Measurements from ENCODE around the gene C1orf116.

C1orf116 gene

DNA sequence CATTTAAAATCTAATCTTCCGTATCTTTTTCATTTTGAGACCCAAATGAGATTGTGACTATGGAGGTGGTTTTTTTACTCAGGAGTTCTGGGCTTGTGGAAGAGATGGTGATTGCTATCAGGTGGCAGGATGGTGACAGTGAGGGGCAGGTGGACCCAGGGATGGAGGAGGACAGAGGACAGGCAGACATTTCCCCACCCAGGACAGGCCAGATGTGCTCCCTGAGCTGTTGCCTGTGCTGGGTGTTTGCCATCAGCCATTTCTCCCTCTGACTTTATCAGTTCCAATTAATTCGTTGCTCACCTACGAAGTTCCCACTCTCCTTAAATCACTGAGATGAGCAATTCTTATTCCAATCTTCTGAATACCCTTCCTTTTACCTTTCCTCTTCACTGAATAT, 26.5 kb downstream of the C1orf116 start:
- TF ChIP-seq ZFP3 (CRISPR knock-in tag; IDR thresholded peaks at IDR 0.05) (no peak), ESRRG (CRISPR knock-in tag; IDR thresholded peaks at IDR 0.05) (no peak), TOX (CRISPR knock-in tag; IDR thresholded peaks at IDR 0.05; ENCODE audit: borderline replicate concordance) (no peak), RARB (CRISPR knock-in tag; IDR thresholded peaks at IDR 0.05) (no peak), ZFP30 (CRISPR knock-in tag; IDR thresholded peaks at IDR 0.05) (no peak), ARNTL (CRISPR knock-in tag; IDR thresholded peaks at IDR 0.05; ENCODE audit: borderline replicate concordance, low read depth) (no peak), TCF4 (CRISPR knock-in tag; IDR thresholded peaks at IDR 0.05; ENCODE audit: borderline replicate concordance) (no peak), ZNF8 (CRISPR knock-in tag; IDR thresholded peaks at IDR 0.05) (no peak), ZC3H10 (CRISPR knock-in tag; IDR thresholded peaks at IDR 0.05) (no peak), OSR1 (CRISPR knock-in tag; IDR thresholded peaks at IDR 0.05) (no peak), CSRNP3 (CRISPR knock-in tag; IDR thresholded peaks at IDR 0.05) (no peak), PATZ1 (CRISPR knock-in tag; IDR thresholded peaks at IDR 0.05; ENCODE audit: borderline replicate concordance) (no peak), CSDC2 (CRISPR knock-in tag; IDR thresholded peaks at IDR 0.05) (no peak), BACH2 (CRISPR knock-in tag; IDR thresholded peaks at IDR 0.05; ENCODE audit: borderline replicate concordance) (no peak), ISL1 (CRISPR knock-in tag; IDR thresholded peaks at IDR 0.05) (no peak), SNAI2 (CRISPR knock-in tag; IDR thresholded peaks at IDR 0.05) (no peak)
- TF ChIP-seq, protein P1, sequence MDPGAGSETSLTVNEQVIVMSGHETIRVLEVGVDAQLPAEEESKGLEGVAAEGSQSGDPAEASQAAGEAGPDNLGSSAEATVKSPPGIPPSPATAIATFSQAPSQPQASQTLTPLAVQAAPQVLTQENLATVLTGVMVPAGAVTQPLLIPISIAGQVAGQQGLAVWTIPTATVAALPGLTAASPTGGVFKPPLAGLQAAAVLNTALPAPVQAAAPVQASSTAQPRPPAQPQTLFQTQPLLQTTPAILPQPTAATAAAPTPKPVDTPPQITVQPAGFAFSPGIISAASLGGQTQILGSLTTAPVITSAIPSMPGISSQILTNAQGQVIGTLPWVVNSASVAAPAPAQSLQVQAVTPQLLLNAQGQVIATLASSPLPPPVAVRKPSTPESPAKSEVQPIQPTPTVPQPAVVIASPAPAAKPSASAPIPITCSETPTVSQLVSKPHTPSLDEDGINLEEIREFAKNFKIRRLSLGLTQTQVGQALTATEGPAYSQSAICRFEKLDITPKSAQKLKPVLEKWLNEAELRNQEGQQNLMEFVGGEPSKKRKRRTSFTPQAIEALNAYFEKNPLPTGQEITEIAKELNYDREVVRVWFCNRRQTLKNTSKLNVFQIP (CRISPR knock-in tag; IDR thresholded peaks at IDR 0.05; ENCODE audit: borderline replicate concordance, low read depth), result no peak
- TF ChIP-seq, protein P2, sequence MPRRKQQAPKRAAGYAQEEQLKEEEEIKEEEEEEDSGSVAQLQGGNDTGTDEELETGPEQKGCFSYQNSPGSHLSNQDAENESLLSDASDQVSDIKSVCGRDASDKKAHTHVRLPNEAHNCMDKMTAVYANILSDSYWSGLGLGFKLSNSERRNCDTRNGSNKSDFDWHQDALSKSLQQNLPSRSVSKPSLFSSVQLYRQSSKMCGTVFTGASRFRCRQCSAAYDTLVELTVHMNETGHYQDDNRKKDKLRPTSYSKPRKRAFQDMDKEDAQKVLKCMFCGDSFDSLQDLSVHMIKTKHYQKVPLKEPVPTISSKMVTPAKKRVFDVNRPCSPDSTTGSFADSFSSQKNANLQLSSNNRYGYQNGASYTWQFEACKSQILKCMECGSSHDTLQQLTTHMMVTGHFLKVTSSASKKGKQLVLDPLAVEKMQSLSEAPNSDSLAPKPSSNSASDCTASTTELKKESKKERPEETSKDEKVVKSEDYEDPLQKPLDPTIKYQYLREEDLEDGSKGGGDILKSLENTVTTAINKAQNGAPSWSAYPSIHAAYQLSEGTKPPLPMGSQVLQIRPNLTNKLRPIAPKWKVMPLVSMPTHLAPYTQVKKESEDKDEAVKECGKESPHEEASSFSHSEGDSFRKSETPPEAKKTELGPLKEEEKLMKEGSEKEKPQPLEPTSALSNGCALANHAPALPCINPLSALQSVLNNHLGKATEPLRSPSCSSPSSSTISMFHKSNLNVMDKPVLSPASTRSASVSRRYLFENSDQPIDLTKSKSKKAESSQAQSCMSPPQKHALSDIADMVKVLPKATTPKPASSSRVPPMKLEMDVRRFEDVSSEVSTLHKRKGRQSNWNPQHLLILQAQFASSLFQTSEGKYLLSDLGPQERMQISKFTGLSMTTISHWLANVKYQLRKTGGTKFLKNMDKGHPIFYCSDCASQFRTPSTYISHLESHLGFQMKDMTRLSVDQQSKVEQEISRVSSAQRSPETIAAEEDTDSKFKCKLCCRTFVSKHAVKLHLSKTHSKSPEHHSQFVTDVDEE (CRISPR knock-in tag; IDR thresholded peaks at IDR 0.05), result no peak
- no peak for ATAC-seq

DNA sequence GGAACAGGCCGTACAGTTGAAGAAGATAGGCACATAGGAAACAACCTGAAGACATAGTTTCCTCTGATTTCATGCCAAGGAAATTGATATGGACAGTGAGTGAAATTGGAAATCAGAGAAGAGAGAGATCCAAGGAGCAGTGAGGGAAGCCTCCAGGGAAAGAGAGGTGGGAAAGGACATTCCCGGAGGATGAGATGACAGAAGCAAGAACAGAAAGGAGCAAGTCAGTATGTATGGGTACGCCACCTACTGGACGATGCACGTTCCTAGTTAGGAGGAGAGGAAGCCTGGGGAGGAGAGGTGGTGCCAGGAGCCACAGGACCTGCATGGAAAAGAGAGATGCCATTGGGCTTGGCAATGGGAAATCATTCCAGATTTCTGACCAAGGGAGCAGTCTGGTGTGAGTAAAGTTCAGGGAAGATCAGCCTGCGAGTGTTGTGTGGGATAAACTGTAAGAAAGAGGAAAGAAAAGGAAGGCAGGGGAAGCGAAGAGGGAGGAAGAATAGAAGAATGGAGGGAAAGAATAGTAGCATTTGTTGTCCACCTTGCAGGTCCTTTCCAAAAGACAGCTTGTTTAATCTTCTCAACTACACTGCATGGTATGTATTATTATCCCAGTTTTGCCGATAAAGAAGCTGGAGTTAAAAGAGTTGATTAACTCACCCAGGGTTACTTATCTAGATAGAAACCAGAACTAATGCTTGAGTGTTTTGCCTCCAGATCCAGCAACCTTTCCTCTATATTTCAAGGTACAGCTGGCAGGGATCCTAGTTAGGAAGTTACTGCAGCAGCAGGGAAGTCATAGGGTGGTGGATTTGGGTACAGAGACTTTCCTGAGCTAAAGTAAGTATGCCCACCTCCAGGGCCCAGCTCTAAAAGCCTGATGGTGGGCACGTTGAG, 27.4 kb downstream of the C1orf116 start:
- ATAC-seq, result peak; percentile 90
- no peak for TF ChIP-seq ZNF8 (CRISPR knock-in tag; IDR thresholded peaks at IDR 0.05)
- TF ChIP-seq ZFP3 (CRISPR knock-in tag; IDR thresholded peaks at IDR 0.05), result no peak
- no peak for TF ChIP-seq SNAI2 (CRISPR knock-in tag; IDR thresholded peaks at IDR 0.05)
- TF ChIP-seq PPARA (CRISPR knock-in tag; IDR thresholded peaks at IDR 0.05; ENCODE audit: borderline replicate concordance), result no peak
- TF ChIP-seq CSDC2 (CRISPR knock-in tag; IDR thresholded peaks at IDR 0.05), result no peak
- TF ChIP-seq CREB5 (CRISPR knock-in tag; IDR thresholded peaks at IDR 0.05; ENCODE audit: low read depth), result no peak

GRCh38 chr1:207003210-207003609, 29.3 kb downstream of the C1orf116 start:
- TF ChIP-seq CREB5 (CRISPR knock-in tag; IDR thresholded peaks at IDR 0.05; ENCODE audit: low read depth) (no peak), ZNF70 (CRISPR knock-in tag; IDR thresholded peaks at IDR 0.05) (no peak), OSR1 (CRISPR knock-in tag; IDR thresholded peaks at IDR 0.05) (no peak), PPARA (CRISPR knock-in tag; IDR thresholded peaks at IDR 0.05; ENCODE audit: borderline replicate concordance) (no peak), ESRRG (CRISPR knock-in tag; IDR thresholded peaks at IDR 0.05) (no peak), SNAI2 (CRISPR knock-in tag; IDR thresholded peaks at IDR 0.05) (no peak)

More at GRCh38 chr1:207003210-207003609, 29.3 kb downstream of the C1orf116 start:
- ATAC-seq, result no peak

All from SK-N-SH treated with all-trans-retinoic acid at 6 μM for 48 hours (cell line).